ENCODE results near the gene TNFRSF13B.
"Not testable (repeated sequence)": the region's sequence is repeated elsewhere in the genome, so short reads cannot be mapped to it uniquely, and the experiment has no call there.

Gene TNFRSF13B

GRCh38 chr17:16924696-16925440 is 47.0 kb downstream of the TNFRSF13B start:
- no peak for DNase-seq

DNA sequence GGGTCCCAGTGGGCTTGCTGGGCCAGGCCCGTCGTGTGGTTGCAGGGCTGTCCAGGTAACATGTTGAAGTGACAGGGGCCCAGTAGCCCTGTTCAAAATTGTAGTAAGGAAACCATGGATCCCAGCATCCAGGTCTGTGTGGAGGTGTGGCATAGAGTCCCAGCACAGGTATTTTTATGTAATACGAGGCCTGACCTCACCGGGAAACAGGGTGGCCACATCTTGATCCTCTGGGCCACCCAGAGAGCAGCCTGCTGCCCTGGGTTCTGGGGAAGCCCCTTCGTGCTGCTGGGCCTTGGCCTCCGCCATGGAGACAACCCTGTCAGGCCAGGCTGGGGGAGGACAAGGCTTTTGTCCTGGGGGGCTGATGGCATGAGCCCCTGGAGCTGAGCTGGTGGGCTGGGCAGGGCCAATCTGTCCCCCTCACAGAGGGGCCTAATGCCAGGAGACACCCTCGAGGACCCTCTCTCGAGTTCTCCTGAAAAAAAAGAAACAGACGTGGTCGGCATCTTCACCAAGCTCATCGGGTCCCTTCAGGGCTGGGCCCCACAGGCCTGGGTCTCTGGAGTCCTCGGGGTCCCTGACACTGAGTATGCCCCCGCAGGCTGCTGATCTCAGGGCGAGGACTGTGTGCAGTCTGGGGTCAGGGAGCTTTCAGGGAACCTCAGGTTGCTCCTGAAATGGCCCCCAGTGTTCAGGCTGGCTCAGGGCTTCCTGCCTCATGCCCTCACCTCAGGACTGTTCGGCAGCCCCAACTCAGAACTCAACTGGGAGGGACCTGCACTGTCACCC is 47.8 kb downstream of the TNFRSF13B start:
- no peak for DNase-seq

DNA sequence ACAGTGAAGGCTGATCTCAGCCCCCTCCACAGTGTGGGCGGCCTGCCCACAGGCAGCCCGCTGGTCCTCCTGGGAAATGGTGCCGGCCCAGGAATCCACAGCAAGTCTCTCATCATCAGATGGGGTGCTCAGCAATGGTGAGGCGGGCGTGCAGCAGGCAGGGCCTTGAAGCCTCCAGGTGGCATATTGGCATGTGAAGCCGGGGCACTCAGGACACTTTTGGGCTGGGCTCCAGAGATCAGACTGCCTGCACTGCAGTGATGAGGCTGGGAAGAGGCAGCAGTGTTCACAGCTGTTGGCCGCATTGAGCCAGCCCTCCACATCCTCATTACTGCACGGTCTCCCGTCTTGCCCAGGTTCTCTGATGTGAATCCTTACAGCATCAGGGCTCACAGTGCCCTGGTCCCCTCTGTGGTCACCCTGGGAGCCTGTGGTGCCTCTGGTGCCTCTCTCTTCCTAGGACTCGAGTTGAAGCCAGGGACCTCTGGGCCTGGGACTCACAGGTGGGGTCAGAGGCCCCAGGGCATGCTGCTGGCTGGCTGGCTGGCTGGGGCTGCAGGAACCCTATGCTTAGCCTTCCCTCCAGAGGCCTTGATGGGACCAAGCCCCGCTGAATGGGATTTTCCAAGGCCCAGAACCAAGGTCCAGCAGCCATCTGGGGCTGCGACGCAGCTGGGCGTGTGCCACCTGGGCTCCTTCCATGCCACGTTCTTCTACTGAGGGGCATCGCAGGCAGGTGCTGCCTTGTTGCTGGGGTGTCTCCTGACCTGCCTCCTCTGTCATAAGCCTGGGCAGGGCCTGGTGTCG is 48.6 kb downstream of the TNFRSF13B start:
- DNase-seq, result no peak

DNA sequence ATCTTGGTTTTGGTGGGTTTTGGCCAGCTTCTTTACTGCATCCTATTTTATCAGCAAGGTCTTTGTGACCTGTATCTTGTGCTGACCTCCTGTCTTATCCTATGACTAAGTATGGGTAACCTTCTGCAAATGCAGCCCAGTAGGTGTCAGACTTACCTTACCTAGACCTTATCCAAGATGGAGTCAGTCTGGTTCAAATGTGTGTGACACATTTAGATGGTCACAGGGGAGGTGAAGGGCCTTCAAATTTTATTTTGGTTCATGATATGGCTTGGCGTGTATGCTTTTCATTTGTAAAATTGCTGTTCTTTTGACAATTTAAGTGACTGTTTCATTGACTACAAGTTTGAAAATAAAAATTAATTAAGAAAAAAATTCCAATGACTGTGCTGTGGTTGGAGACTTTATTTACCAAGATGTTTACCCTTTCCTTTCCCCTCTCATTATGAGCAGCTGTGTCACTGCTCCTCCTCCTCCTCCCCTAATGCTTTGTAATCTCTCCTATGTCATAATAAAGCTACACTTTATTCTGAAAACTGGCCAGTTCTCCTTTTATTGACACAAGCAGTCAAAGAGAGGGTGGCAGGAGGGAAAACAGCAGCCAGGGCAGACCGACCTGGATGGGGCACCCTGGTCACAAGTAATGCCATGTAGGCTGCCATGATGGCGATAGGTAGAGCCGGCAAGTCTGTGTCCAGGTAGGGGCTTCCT is 49.4 kb downstream of the TNFRSF13B start:
- DNase-seq, result peak; percentile 34

- DNase-seq, result not testable (repeated sequence)
Measured at GRCh38 chr17:16921451-16921850, 50.5 kb downstream of the TNFRSF13B start.

DNA sequence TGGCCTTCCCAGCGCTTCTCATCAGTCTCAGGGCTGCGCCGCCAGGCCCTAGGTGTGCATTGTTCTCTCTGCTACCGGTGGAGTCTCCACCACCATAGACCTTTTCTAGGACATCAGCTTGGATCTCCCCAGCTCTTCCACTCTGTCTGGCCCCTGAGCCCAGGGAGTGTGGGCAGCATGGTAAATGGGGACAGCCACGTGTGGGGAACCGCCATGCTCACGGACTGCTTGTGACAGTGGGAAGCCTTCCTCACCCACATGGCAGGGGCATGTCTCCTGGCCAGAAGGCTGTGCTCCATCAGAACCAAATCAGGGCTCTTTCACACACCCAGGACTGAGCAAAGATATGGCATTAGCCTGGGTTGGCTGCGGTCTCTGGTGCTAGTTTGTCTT is 51.3 kb downstream of the TNFRSF13B start:
- DNase-seq, result no peak

- no peak for DNase-seq
Measured at GRCh38 chr17:16919663-16920627, 52.0 kb downstream of the TNFRSF13B start.

DNA sequence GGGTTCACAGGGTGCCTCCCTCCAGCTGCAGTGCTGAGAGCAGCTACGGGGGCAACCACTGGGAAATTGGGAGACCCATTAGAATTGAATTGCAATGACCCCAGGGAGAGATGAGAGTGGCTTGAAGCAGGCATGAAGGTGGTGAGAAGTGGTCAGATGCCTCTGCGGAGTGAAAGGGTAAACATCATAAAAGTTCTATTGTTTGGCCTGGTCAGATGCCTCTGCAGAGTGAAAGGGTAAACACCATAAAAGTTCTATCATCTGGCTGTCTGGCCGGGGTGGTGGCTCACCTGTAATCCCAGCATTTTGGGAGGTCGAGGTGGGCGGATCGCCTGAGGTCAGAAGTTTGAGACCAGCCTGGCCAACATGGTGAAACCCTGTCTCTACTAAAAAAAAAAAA is 53.5 kb downstream of the TNFRSF13B start:
- no peak for DNase-seq

DNA sequence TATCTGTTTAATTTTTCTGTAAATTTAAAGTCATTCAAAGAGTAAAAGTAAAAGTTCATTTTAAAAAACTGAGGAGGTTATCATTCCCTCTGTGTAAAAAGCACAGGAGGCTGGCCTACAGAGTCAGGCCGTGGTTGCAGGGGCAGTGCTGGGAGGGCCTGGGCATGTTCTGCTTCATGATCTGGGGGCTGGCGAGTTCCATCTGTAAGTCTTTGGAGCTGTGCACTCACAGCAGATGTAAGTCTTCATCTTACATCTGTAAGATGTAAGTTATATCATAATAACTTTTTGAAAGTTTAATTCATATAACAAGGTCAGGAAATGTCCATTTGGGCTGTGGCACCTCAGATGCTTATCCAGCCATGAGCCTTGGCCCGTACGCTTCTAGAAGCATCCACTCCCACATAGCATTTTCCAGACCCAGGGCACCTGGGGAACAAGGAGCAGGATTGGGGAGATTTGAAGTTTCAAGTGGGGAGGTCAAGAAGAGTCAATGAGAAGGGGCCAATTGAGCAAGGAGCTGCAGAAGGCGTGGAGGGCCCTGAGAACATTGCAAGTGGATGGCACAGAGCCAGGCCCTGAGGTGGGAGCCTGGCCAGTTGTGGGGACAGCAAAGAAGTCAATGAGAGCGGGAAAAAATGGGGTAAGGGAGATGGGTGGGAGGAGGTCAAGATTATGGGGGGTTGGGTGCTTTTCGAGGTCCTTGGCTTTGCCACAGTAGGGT is 54.1 kb downstream of the TNFRSF13B start:
- no peak for DNase-seq

GRCh38 chr17:16916557-16916920 is 55.4 kb downstream of the TNFRSF13B start:
- DNase-seq, result no peak

- DNase-seq, result peak; percentile 42
Measured at GRCh38 chr17:16915752-16916556, 56.0 kb downstream of the TNFRSF13B start.

GRCh38 chr17:16913463-16913862 is 58.5 kb downstream of the TNFRSF13B start:
- no peak for DNase-seq

GRCh38 chr17:16912021-16912962 is 59.6 kb downstream of the TNFRSF13B start:
- no peak for DNase-seq

DNA sequence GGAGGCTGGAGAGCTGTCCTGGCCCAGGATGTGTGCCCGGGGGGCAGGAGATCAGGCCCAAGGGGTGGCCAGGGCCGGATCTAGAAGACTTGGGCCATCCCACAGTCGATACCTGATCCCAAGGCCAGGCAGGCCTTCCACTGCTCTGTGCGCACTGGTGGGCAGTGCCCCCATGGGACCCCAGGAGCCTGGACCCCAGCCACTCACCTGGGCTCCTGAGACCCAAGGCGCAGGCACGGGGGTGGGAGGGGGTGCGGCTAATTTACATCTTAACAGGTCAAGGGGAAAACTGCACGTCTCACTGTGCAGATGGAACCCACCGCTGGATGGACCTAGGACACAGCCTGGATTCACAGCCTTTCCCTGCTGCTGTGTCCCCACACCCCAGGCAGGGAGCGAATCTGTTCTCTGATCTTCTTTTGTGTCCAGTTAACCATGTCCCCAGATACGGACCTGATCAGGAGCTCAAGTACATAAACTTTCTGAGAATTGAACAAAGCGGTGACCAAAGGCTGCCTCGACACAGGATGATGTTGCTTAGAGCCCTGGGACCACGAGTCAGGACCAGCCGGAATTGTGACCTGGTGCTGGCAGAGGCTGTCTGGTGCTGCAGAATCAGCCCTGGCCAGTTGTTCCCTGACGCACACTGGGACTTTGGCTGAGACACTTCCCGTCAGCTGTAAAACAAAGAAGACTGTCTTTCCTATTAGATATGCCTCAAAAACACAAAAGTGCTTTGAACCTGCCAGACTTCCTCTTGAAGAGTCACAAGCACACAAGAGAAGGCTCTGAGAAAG is 60.6 kb downstream of the TNFRSF13B start:
- DNase-seq, result no peak

- DNase-seq, result no peak
Measured at GRCh38 chr17:16910341-16910740, 61.6 kb downstream of the TNFRSF13B start.

DNA sequence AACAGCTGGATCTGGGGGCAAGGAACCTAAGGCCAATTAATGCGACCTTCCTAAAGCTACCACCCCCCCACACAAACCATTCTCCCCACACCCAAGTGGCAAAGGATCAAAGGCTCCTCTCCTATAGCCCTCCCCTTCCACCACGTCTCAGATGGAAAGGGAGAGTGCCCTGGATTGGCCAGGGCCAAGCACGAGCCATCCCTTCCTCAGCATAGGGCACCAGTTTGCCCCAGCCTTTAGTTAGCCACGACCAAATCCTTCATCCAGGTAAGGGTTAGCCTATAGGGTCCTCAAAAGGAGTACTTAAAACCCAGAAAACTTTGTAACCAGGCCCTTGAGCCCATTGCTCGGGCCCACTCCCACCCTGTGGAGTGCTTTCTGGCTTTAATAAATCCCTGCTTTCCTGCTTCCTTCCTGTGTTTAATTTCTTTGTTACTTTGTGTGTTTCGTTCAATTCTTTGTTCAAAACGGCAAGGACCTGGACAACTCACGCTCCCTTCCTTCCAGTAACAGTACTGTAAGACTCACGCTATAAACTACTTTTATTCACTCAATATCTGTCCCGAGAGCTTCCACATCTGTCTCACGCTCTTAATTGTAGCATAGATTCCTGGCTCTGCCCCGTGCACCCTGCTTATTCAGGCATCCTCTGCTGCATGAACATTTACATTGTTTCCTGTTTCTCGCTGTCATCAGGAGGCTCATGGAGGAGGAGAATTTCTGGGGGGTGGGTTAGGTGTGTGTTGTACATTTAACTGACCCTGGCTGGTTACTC is 62.3 kb downstream of the TNFRSF13B start:
- DNase-seq, result no peak

DNA sequence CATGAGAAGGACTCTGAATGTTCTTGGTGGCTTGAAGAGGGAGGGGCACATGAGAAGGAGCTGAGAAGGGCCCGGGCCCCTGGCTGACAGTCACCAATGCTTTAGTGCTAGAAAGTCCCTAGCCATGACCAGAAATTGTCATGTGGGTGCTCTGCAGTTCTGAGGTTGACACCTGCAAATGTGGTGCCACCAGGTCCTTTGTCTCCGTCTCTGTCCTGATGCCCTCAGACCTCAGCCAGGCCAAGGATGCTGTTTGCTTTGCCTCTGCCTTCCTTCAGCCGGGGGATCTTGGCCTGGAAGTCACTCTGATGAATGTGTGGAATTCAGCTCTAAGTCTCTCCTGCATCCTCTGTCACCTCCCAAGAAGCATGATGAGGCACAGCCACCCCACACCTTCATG is 63.6 kb downstream of the TNFRSF13B start:
- DNase-seq, result no peak
